ENCODE results near the gene TEX12.
A peak's percentile ranks its signal among the peaks of the same experiment; 100 is the strongest.
"Not testable (repeated sequence)": the region's sequence is repeated elsewhere in the genome, so short reads cannot be mapped to it uniquely, and the experiment has no call there.

Gene TEX12

GRCh38 chr11:112159098-112160065 lies 7.8 kb upstream of the TEX12 start:
- no peak for ATAC-seq
- TF ChIP-seq BACH2 (CRISPR knock-in tag; IDR thresholded peaks at IDR 0.05; ENCODE audit: borderline replicate concordance) (no peak), CSDC2 (CRISPR knock-in tag; IDR thresholded peaks at IDR 0.05) (no peak)

DNA sequence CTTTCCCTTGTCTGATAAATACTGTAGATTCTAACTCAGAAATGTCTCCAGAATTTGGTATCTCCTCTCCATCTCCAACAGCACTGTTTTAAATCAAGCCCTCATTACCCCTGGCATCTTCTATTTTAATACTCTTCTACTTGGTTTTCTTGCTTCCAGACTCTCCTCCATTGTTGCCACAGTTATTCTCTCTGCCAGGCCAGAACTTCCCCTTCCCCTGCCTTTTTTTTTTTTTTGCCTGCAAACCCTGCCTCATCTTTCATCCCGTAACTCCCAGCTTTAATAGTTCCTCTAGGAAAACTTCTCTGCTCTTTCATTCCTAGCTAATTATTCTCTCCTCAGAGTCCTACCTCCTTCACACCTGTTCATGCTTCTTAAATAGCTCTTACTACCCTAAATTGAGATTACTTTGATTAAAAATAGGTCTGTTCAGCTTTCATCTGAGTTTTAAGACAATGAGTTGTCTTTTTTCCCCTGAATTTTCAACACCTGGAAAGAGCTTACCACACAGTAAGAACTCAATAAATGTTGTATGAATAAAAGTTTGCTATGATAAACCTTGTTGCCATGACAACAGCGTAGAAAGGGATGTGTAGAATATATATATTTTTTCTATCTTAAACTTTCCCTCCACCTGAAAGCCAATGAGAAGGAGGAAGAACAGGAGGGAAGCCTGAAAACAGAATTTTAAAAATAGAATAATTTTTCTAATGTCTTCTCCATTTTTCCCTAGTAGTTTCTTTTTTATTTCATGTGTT lies 6.9 kb upstream of the TEX12 start:
- TF ChIP-seq ESRRG (CRISPR knock-in tag; IDR thresholded peaks at IDR 0.05) (no peak), ZC3H10 (CRISPR knock-in tag; IDR thresholded peaks at IDR 0.05) (no peak), ZNF8 (CRISPR knock-in tag; IDR thresholded peaks at IDR 0.05) (no peak), PPARA (CRISPR knock-in tag; IDR thresholded peaks at IDR 0.05; ENCODE audit: borderline replicate concordance) (no peak), SNAI2 (CRISPR knock-in tag; IDR thresholded peaks at IDR 0.05) (no peak), ZFP3 (CRISPR knock-in tag; IDR thresholded peaks at IDR 0.05) (no peak), ARNTL (CRISPR knock-in tag; IDR thresholded peaks at IDR 0.05; ENCODE audit: borderline replicate concordance, low read depth) (no peak), OSR1 (CRISPR knock-in tag; IDR thresholded peaks at IDR 0.05) (no peak)
- ATAC-seq, result no peak

- TF ChIP-seq, protein P1, sequence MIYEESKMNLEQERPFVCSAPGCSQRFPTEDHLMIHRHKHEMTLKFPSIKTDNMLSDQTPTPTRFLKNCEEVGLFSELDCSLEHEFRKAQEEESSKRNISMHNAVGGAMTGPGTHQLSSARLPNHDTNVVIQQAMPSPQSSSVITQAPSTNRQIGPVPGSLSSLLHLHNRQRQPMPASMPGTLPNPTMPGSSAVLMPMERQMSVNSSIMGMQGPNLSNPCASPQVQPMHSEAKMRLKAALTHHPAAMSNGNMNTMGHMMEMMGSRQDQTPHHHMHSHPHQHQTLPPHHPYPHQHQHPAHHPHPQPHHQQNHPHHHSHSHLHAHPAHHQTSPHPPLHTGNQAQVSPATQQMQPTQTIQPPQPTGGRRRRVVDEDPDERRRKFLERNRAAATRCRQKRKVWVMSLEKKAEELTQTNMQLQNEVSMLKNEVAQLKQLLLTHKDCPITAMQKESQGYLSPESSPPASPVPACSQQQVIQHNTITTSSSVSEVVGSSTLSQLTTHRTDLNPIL (CRISPR knock-in tag; IDR thresholded peaks at IDR 0.05; ENCODE audit: low read depth), result no peak
- TF ChIP-seq ZNF8 (CRISPR knock-in tag; IDR thresholded peaks at IDR 0.05) (no peak), POU6F1 (CRISPR knock-in tag; IDR thresholded peaks at IDR 0.05; ENCODE audit: borderline replicate concordance, low read depth) (no peak), GLIS3 (CRISPR knock-in tag; IDR thresholded peaks at IDR 0.05) (no peak), SNAI2 (CRISPR knock-in tag; IDR thresholded peaks at IDR 0.05) (no peak), PATZ1 (CRISPR knock-in tag; IDR thresholded peaks at IDR 0.05; ENCODE audit: borderline replicate concordance) (no peak), TOX (CRISPR knock-in tag; IDR thresholded peaks at IDR 0.05; ENCODE audit: borderline replicate concordance) (no peak), OSR1 (CRISPR knock-in tag; IDR thresholded peaks at IDR 0.05) (no peak), CSDC2 (CRISPR knock-in tag; IDR thresholded peaks at IDR 0.05) (no peak), ZC3H10 (CRISPR knock-in tag; IDR thresholded peaks at IDR 0.05) (no peak), ZNF70 (CRISPR knock-in tag; IDR thresholded peaks at IDR 0.05) (no peak)
- ATAC-seq, result no peak
Observed at GRCh38 chr11:112161012-112161411, 6.2 kb upstream of the TEX12 start.

DNA sequence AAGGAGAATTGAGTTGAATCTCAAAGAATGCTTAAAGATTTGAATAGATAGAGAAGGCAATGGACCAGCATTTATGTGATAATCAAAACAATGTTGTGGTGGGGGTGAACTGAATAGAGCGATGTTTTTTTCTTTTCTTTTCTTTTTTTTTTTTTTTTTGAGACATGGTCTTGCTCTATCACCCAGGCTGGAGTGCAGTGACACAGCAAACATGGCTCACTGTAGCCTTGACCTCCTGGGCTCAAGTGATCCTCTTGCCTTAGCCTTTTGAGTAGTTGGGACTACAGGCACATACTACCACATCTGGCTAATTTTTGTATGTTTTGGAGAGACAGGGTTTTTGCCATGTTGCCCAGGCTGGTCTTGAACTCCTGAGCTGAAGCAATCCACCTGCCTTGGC lies 5.0 kb upstream of the TEX12 start:
- not testable (repeated sequence) for ATAC-seq

DNA sequence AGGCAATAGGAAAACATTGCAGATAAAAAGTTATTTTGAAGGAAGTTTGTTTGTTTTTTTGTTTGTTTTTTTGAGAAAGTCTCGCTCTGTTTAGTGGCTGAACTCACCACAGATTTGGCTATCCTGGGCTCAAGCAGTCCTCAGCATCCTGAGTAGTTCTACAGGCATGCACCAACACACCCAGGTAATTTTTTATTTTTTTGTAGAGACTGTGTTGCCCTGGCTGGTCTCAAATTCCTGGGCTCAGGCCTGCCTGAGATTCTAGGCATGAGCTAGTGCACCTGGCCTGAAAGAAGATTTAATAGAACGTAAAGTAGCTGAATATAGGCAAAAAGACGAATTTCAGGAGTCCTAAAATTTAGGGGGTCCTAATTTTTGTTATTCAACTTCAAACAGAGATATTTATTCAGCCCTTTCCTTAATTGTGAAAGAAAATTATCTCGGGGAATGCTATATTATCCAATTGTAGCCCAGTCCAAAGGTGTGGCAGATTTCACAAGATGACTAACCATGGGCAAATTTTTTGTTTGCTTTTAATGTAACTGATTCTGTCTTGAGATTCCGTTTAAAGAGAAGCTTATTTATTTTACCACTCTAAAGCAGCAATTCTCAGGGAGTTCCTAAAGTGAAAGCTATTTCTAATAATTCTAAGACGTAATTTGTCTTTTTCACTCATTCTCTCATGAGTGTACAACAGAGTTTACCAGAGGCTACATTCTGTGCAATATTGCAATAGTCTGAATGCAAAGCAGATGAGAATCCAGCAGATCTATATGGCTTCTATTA lies 4.2 kb upstream of the TEX12 start:
- ATAC-seq, result peak; percentile 25; the same call in 1 of the 3 replicates
- TF ChIP-seq POU6F1 (CRISPR knock-in tag; IDR thresholded peaks at IDR 0.05; ENCODE audit: borderline replicate concordance, low read depth), result no peak
- no peak for TF ChIP-seq ZNF565 (CRISPR knock-in tag; conservative IDR thresholded peaks at IDR 0.05; ENCODE audit: low read depth)
- no peak for TF ChIP-seq PPARA (CRISPR knock-in tag; IDR thresholded peaks at IDR 0.05; ENCODE audit: borderline replicate concordance)
- no peak for TF ChIP-seq CSDC2 (CRISPR knock-in tag; IDR thresholded peaks at IDR 0.05)
- TF ChIP-seq GLIS3 (CRISPR knock-in tag; IDR thresholded peaks at IDR 0.05), result no peak
- no peak for TF ChIP-seq TCF4 (CRISPR knock-in tag; IDR thresholded peaks at IDR 0.05; ENCODE audit: borderline replicate concordance)
- no peak for TF ChIP-seq OSR1 (CRISPR knock-in tag; IDR thresholded peaks at IDR 0.05)
- no peak for TF ChIP-seq ISL1 (CRISPR knock-in tag; IDR thresholded peaks at IDR 0.05)
- no peak for TF ChIP-seq TOX (CRISPR knock-in tag; IDR thresholded peaks at IDR 0.05; ENCODE audit: borderline replicate concordance)
- no peak for TF ChIP-seq ZFP30 (CRISPR knock-in tag; IDR thresholded peaks at IDR 0.05)
- no peak for TF ChIP-seq ARNTL (CRISPR knock-in tag; IDR thresholded peaks at IDR 0.05; ENCODE audit: borderline replicate concordance, low read depth)
- TF ChIP-seq, protein P1 (CRISPR knock-in tag; IDR thresholded peaks at IDR 0.05; ENCODE audit: low read depth), result no peak
- TF ChIP-seq RARB (CRISPR knock-in tag; IDR thresholded peaks at IDR 0.05), result no peak
- no peak for TF ChIP-seq SNAI2 (CRISPR knock-in tag; IDR thresholded peaks at IDR 0.05)
- TF ChIP-seq ZFP3 (CRISPR knock-in tag; IDR thresholded peaks at IDR 0.05), result no peak
- TF ChIP-seq ZC3H10 (CRISPR knock-in tag; IDR thresholded peaks at IDR 0.05), result no peak
- TF ChIP-seq ESRRG (CRISPR knock-in tag; IDR thresholded peaks at IDR 0.05), result no peak
